Mesodermal cell (in vitro differentiated cells): ENCODE data around the gene PPP3CA.

Source experiments
- H3K27ac ChIP-seq: 2 replicates; pipeline ENCODE4 v1.7.0; 2013; ENCODE audit warnings: mild to moderate bottlenecking, low read depth, low read length, moderate library complexity; ENCODE audit not compliant: severe bottlenecking
- H3K36me3 ChIP-seq: 2 replicates; pipeline ENCODE4 v1.7.1; 2013; ENCODE audit warnings: mild to moderate bottlenecking, low read length, moderate library complexity; ENCODE audit not compliant: control insufficient read depth, insufficient read depth
- H3K4me1 ChIP-seq: one replicate; pipeline ENCODE4 v1.7.1; 2013; ENCODE audit warnings: mild to moderate bottlenecking, low read length; ENCODE audit not compliant: insufficient read depth, control insufficient read depth, poor library complexity, severe bottlenecking
- H3K4me3 ChIP-seq: 2 replicates; pipeline ENCODE4 v1.7.0; 2013; ENCODE audit warnings: low read length, control low read depth, mild to moderate bottlenecking; ENCODE audit not compliant: insufficient read depth, poor library complexity, severe bottlenecking; ENCODE audit errors: extremely low read depth
- H3K9me3 ChIP-seq: 2 replicates; pipeline ENCODE4 v1.7.1; 2013; ENCODE audit warnings: mild to moderate bottlenecking, low read length, moderate library complexity; ENCODE audit not compliant: control insufficient read depth
- WGBS, 2 experiments: methylation state at CpG; one replicate each; pipeline ENCODE4 v1.1.5; 2013; ENCODE audit warnings: missing lambda C conversion rate in 2 of 2; ENCODE audit not compliant: insufficient coverage in 2 of 2; 5-methylcytosine and 5-hydroxymethylcytosine counted together

PPP3CA gene

GRCh38 chr4:101348367-101348827 lies 1.1 kb upstream of the PPP3CA start:
- 0 to 2% methylated on average over 9 of the region's 24 CpGs for WGBS, 2 experiments

GRCh38 chr4:101347557-101348366 lies 436 bp upstream of the PPP3CA start:
- H3K4me1 ChIP-seq, result peaks cover 8% of the 10 kb centered on the region
- no peaks in the 10 kb centered on the region for H3K36me3 ChIP-seq
- no peaks in the 10 kb centered on the region for H3K9me3 ChIP-seq
- H3K4me3 ChIP-seq, result peak overlapping the region; percentile 92
- H3K27ac ChIP-seq, result peak overlapping the region; percentile 95
- WGBS, 2 experiments, result 0% methylated on average over 38 to 39 of the region's 71 CpGs

More at GRCh38 chr4:101348367-101348827, 1.1 kb upstream of the PPP3CA start:
- Histone ChIP-seq H3K27ac (peak overlapping the region; percentile 95), H3K4me3 (peak overlapping the region; percentile 92), H3K36me3 (no peaks in the 10 kb centered on the region), H3K4me1 (peaks cover 8% of the 10 kb centered on the region), H3K9me3 (no peaks in the 10 kb centered on the region)

DNA sequence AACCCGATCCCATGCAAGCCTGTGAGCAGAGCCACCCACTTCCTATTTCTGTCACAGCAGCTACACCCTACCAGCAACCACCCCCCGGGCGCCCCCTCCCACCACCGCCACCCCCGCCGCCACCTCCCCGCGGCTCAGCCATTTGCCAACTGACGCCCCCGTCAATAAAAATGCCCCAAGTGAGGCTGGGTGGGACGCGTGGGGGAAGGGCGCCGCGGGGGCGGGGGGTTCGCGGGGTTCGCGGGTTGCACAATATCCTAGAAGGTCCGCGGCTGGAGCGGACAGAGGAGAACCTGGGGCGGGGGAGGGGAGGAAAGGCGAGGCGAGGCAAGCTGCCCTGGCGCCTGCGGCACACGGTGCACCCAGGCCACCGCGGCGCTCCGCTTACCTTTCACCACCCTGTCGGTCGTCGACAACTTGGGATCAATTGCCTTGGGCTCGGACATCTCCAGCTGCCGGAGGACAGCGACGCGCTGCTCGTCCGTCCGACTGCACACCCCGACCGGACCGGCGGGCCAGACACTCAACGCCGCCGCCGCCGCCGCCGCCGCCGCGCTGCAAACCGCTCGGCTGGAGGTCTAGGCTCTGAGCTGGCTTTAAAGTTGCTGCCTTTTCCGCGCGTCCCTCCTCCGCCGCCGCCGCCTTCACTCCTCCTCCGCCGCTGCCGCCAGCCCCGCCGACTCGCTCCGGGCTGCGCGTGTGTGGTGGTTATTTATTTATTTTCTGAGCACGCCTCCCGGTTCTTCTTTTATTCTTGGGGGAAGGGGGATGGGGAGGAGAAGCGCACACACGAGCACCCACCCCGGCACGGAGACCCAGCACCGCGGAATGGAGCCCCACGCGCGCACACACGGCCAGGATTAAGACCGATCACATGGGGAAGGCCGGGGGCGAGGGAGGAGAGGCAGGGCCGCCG lies 717 bp downstream of the PPP3CA start:
- Histone ChIP-seq H3K9me3 (no peaks in the 10 kb centered on the region), H3K4me1 (peaks cover 8% of the 10 kb centered on the region), H3K36me3 (no peaks in the 10 kb centered on the region), H3K27ac (peak overlapping the region; percentile 78), H3K4me3 (peak overlapping the region; percentile 92)
- WGBS, 2 experiments, result 0% methylated on average over 31 to 42 of the region's 93 CpGs

DNA sequence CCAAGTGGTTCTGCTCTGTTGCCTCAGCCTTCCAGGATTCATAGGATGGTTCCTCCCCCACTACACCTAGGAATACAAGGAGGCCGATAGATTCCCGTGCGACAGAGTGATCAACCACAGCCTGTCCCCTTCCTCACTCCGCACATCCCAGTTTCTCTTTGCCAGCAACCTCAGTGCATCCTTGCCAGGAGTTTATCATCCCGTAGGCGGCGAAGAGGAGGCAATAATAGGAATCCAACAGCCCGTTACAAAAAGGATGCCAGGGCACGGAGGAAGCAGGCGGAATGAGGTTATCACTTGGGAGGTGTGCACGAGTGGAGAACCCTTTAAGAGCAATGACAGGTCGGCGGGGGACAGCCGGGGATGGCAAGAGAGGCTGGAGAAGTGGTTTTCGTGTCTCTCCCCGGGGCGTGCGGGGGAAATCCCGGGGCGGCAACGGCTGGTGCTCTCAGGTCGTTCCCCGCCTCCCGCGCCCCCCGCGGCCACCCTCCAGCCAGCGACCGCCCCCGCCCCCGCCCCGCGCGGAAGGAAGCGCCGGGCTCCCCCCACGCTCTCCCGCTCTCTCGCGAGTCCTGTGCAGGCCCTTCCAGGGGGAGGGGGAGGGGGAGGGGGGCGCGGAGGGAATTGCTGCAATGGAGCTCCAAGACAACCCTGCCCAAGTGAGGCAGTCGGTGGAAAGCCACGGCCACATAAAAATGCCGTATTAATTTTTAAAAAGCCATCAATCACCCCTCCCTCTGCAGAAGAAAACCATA lies 1.6 kb downstream of the PPP3CA start:
- peaks cover 8% of the 10 kb centered on the region for H3K4me1 ChIP-seq
- peak overlapping the region; percentile 92 for H3K4me3 ChIP-seq
- H3K9me3 ChIP-seq, result no peaks in the 10 kb centered on the region
- 3 to 4% methylated on average over 19 to 21 of the region's 45 CpGs for WGBS, 2 experiments
- H3K27ac ChIP-seq, result peak overlapping the region; percentile 69
- H3K36me3 ChIP-seq, result no peaks in the 10 kb centered on the region

- no peaks in the 10 kb centered on the region for H3K36me3 ChIP-seq
- H3K4me1 ChIP-seq, result peaks cover 8% of the 10 kb centered on the region
- H3K4me3 ChIP-seq, result peak overlapping the region; percentile 92
- WGBS, 2 experiments, result 48 to 56% methylated on average over 3 of the region's 3 CpGs
- no peak overlapping the region for H3K27ac ChIP-seq
- no peaks in the 10 kb centered on the region for H3K9me3 ChIP-seq
These were observed 2.1 kb downstream of the PPP3CA start for GRCh38 chr4:101345271-101345595.

DNA sequence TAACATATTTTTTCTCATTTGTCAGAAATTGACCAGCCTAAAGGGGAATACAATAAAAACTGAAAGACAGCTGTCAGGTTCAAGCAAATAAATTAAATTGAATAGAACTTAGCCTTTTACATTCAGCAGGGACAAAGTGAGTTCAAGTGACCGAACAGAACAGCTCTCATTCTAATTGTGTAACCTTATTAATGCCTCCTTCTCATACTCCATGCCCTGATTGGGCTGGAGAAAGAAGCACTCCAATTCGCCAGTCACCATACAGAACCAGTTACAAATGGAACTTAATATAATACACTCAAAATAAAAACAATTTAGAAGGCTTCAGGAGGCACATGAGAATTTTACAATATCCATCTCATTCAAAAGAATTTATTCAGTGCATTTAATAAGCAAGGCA lies 8.0 kb downstream of the PPP3CA start:
- Histone ChIP-seq H3K4me3 (no peak overlapping the region), H3K36me3 (no peaks in the 10 kb centered on the region), H3K4me1 (no peaks in the 10 kb centered on the region), H3K9me3 (no peaks in the 10 kb centered on the region), H3K27ac (no peak overlapping the region)
- 100% methylated on average over 1 of the region's 2 CpGs; no CpG with 5 or more reads in 1 of the 2 experiments for WGBS, 2 experiments

GRCh38 chr4:101337688-101338087 lies 9.6 kb downstream of the PPP3CA start:
- H3K4me1 ChIP-seq, result no peaks in the 10 kb centered on the region
- no peak overlapping the region for H3K27ac ChIP-seq
- WGBS, 2 experiments, result 100% methylated on average over 1 of the region's 4 CpGs; no CpG with 5 or more reads in 1 of the 2 experiments
- no peaks in the 10 kb centered on the region for H3K36me3 ChIP-seq
- H3K9me3 ChIP-seq, result no peaks in the 10 kb centered on the region
- no peak overlapping the region for H3K4me3 ChIP-seq

DNA sequence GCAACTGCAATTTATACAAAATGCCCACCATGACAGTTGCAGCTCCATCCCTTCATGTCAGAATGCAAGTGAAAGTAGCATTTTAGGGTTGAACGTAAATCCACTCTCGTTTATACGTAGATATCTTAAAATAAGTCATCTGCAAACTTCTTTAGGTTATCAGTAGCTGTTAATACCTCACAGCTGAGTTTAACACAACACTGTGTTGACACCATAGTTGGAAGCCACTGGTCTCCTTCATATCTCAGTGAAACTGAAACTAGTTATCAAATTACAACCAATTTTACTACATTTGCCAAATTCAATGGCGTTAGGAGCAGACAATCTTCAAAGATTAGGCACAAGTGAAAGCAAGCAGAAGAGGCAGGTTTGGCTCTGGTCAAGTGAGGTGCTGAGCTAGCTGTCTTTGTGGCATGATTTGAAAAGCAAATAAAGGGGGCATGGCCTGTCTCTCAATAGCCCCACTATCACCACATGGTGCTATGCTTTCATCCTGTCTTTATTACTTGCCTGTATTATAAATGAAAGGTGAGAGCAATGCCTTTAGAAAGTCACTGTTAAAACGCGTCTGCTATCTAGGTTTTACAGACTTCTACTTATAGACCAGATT lies 12.3 kb downstream of the PPP3CA start:
- Histone ChIP-seq H3K9me3 (no peaks in the 10 kb centered on the region), H3K36me3 (no peaks in the 10 kb centered on the region), H3K4me1 (no peaks in the 10 kb centered on the region), H3K27ac (no peak overlapping the region), H3K4me3 (no peak overlapping the region)
- 90 to 92% methylated on average over 3 to 5 of the region's 6 CpGs for WGBS, 2 experiments

- H3K4me3 ChIP-seq, result no peak overlapping the region
- no peaks in the 10 kb centered on the region for H3K9me3 ChIP-seq
- no peaks in the 10 kb centered on the region for H3K36me3 ChIP-seq
- no peaks in the 10 kb centered on the region for H3K4me1 ChIP-seq
- no peak overlapping the region for H3K27ac ChIP-seq
- WGBS, 2 experiments, result no CpG with 5 or more reads among the region's 4 CpGs
These were observed 14.9 kb downstream of the PPP3CA start for GRCh38 chr4:101332424-101332823.

DNA sequence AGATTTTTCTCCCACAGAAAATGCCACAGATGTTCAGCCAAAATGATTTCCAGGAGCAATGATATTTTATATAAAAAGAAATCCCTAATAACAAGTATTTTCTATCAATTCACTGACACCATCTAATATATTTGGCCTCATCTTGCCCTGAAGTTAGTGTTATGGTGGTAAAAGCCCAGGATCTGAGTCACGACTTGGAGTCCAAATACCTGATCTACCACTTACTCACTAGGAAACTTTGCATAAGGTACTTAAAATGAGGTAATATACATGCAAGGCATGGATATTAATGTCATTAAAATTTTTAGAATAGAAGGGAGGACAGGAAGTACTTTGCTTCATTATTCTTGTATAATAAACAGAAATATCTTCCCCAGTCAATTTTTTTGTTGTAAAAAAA lies 16.3 kb downstream of the PPP3CA start:
- Histone ChIP-seq H3K27ac (no peak overlapping the region), H3K9me3 (no peaks in the 10 kb centered on the region), H3K4me1 (no peaks in the 10 kb centered on the region), H3K4me3 (no peak overlapping the region), H3K36me3 (no peaks in the 10 kb centered on the region)
- no CpG with 5 or more reads among the region's 1 CpG for WGBS, 2 experiments
